Measurements from ENCODE around the gene MUC4. TPM values are rescaled to one million over a fixed set of nuclear protein-coding genes. Genes with fewer than 3 reads are reported as not detected.

Gene MUC4
- total and polyA plus RNA-seq, 2 experiments from 2014 or later: 1.3 TPM

- no peaks in the 10 kb centered on the region for H3K4me1 ChIP-seq (ENCODE audit: insufficient read depth)
- no peaks in the 10 kb centered on the region for H3K9me2 ChIP-seq (ENCODE audit: insufficient read depth)
- Mint-ChIP-seq H3K27me3 (ENCODE audit: insufficient read depth, low read depth, poor library complexity) (peaks cover 12% of the 10 kb centered on the region), H3K4me3 (no peak overlapping the region), H3K27ac (no peak overlapping the region), H3K9me3 (no peaks in the 10 kb centered on the region), H3K4me1 (no peaks in the 10 kb centered on the region), H3K36me3 (ENCODE audit: low read depth) (no peaks in the 10 kb centered on the region)
- no peaks in the 10 kb centered on the region for H4K20me1 ChIP-seq (replicated peaks; ENCODE audit: insufficient read depth)
- no peaks in the 10 kb centered on the region for H3K27me3 ChIP-seq (ENCODE audit: insufficient read depth)
- no peak overlapping the region for H3K27ac ChIP-seq (ENCODE audit: low read depth)
- ATAC-seq (no peak), DNase-seq (ENCODE audit: low spot score) (no peak)
- peak overlapping the region; percentile 47; the same call in 1 of the 2 replicates for H2AFZ ChIP-seq
- TF ChIP-seq STAT1 (IDR thresholded peaks at IDR 0.05; ENCODE audit: unreplicated experiment) (no peak), POLR2AphosphoS5 (IDR thresholded peaks at IDR 0.05; ENCODE audit: low read depth) (no peak), ZNF331 (CRISPR knock-in tag; IDR thresholded peaks at IDR 0.05; ENCODE audit: low read depth) (no peak), ETS1 (IDR thresholded peaks at IDR 0.05) (no peak), ZNF114 (CRISPR knock-in tag; IDR thresholded peaks at IDR 0.05) (no peak), ZNF462 (CRISPR knock-in tag; IDR thresholded peaks at IDR 0.05) (no peak), REST (IDR thresholded peaks at IDR 0.05; ENCODE audit: unreplicated experiment) (no peak), NANOG (IDR thresholded peaks at IDR 0.05; ENCODE audit: borderline replicate concordance) (no peak)
- no peaks in the 10 kb centered on the region for H3F3A ChIP-seq (replicated peaks; ENCODE audit: low read depth)
- no peaks in the 10 kb centered on the region for H3K79me2 ChIP-seq (replicated peaks; ENCODE audit: insufficient read depth)
- no peaks in the 10 kb centered on the region for H3K36me3 ChIP-seq (ENCODE audit: insufficient read depth)
- no peak overlapping the region for H3K4me2 ChIP-seq
- no peak overlapping the region for H3K4me3 ChIP-seq
Measured at GRCh38 chr3:195732940-195733339, 78.8 kb downstream of the MUC4 start.
